ENCODE data around the gene MRPL50.

DNA sequence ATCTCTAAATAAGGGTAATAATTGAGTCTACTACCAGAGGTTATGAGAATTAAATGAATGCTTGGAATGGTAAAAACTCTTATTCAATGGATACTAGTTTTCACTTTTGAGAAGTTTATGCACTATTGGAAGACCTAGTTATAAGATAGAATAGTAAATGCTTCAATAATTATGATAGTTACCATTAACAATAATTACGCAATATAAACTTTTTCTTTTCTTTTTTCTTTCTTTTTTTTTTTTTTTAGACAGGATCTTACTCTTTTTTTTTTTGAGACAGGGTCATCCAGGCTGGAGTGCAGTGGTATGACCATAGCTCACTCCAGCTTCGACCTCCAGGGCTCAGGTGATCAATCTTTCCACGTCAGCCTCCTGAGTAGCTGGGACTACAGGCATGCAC is 30.5 kb upstream of the MRPL50 start:
- TF ChIP-seq RFX5 (IDR thresholded peaks at IDR 0.05) (no peak), POLR2A (IDR thresholded peaks at IDR 0.05; ENCODE audit: low read length) (no peak), CTCF (IDR thresholded peaks at IDR 0.05) (no peak), MAX (IDR thresholded peaks at IDR 0.05) (no peak), REST (IDR thresholded peaks at IDR 0.05) (no peak), BHLHE40 (IDR thresholded peaks at IDR 0.05; ENCODE audit: low read depth, low read length) (no peak), NPAS2 (CRISPR knock-in tag; IDR thresholded peaks at IDR 0.05; ENCODE audit: borderline replicate concordance) (no peak)

All from A549 (cell line).